Keratinocyte (primary cell): Measurements from ENCODE around the gene DAB1. TPM values are rescaled to one million over a fixed set of nuclear protein-coding genes. Genes with fewer than 3 reads are reported as not detected.

ENCODE experiments used
- DNase-seq: peaks from one replicate; pipeline ENCODE4 v3.0.0-alpha.2; 2011; ENCODE audit warnings: low read depth, missing footprints, low spot score
- FAIRE-seq: peaks from 2 replicates; lab custom pipeline; 2011; peaks lifted over from hg19 to GRCh38; lab: Jason Lieb, UNC
- H2AFZ ChIP-seq: 2 replicates; pipeline ENCODE4 v1.6.0; 2012; ENCODE audit warnings: low read length, control low read depth, inconsistent platforms; ENCODE audit not compliant: control insufficient read depth
- H3K27ac ChIP-seq: 2 replicates; pipeline ENCODE4 v1.5.1; 2011; ENCODE audit warnings: low read length; ENCODE audit not compliant: control insufficient read depth, insufficient read depth
- H3K27me3 ChIP-seq: 3 replicates; pipeline ENCODE4 v1.6.0; 2011; ENCODE audit warnings: low read length; ENCODE audit not compliant: control insufficient read depth, insufficient read depth; ENCODE audit errors: extremely low read depth
- H3K36me3 ChIP-seq, 2 experiments: 2 replicates in 1 of 2; 3 replicates in 1 of 2; pipeline ENCODE4 v1.5.1; 2011; ENCODE audit warnings: low read length in 2 of 2, mild to moderate bottlenecking in 1 of 2; ENCODE audit not compliant: control insufficient read depth in 2 of 2, insufficient read depth in 2 of 2; ENCODE audit errors: extremely low read depth in 1 of 2
- H3K4me1 ChIP-seq: 3 replicates; pipeline ENCODE4 v1.5.1; 2011; ENCODE audit warnings: low read length; ENCODE audit not compliant: control insufficient read depth, insufficient read depth; ENCODE audit errors: extremely low read depth
- H3K4me2 ChIP-seq: 3 replicates; pipeline ENCODE4 v1.6.0; 2011; ENCODE audit warnings: low read depth, low read length; ENCODE audit not compliant: control insufficient read depth, insufficient read depth; ENCODE audit errors: extremely low read depth
- H3K4me3 ChIP-seq, 3 experiments: fragments of 200-600 bp in 1 of 3; sonication (generic) in 1 of 3; 2 replicates in 2 of 3; 3 replicates in 1 of 3; pipeline ENCODE4 v1.5.1; 2011 to 2016; ENCODE audit warnings: low read length in 3 of 3, mild to moderate bottlenecking in 3 of 3, control low read depth in 2 of 3, inconsistent platforms in 1 of 3, low read depth in 1 of 3, mixed read lengths in 1 of 3, mixed run types in 1 of 3, moderate library complexity in 1 of 3; ENCODE audit not compliant: control insufficient read depth in 2 of 3, insufficient read depth in 2 of 3; ENCODE audit errors: extremely low read depth in 1 of 3
- H3K79me2 ChIP-seq: 2 replicates; pipeline ENCODE4 v1.6.0; 2012; ENCODE audit warnings: low read length; ENCODE audit not compliant: control insufficient read depth, insufficient read depth
- H3K9ac ChIP-seq: 3 replicates; pipeline ENCODE4 v1.6.0; 2011; ENCODE audit warnings: low read length; ENCODE audit not compliant: control insufficient read depth, insufficient read depth; ENCODE audit errors: extremely low read depth
- H3K9me1 ChIP-seq: 3 replicates; pipeline ENCODE4 v1.6.0; 2011; ENCODE audit warnings: low read length; ENCODE audit not compliant: control insufficient read depth, insufficient read depth; ENCODE audit errors: extremely low read depth
- H3K9me3 ChIP-seq: 2 replicates; pipeline ENCODE4 v1.5.1; 2012; ENCODE audit warnings: low read depth, low read length; ENCODE audit not compliant: control insufficient read depth
- H4K20me1 ChIP-seq: 3 replicates; pipeline ENCODE4 v1.6.0; 2011; ENCODE audit warnings: low read length; ENCODE audit not compliant: control insufficient read depth, insufficient read depth; ENCODE audit errors: extremely low read depth
- EZH2 ChIP-seq: IDR thresholded peaks from one replicate; pipeline ENCODE4 v1.6.1; 2012; ENCODE audit warnings: inconsistent platforms, mild to moderate bottlenecking, low read length, moderate library complexity
- dilution Hi-C: fragments of 300-500 bp; cut with MboI; formaldehyde crosslinking; loops from one replicate; pipeline ENCODE4 v1.7.0; 2020; ENCODE audit warnings: low sequenced_read_pairs; ENCODE audit not compliant: extremely low pct_ligation_motif_present
- polyA plus RNA-seq, 5 experiments: library from polyadenylated mRNA; depleted of rRNA in 3 of 5; stranded (reverse) in 3 of 5; stranded (forward) in 1 of 5; unstranded in 1 of 5; fragments of >200 nt; gene quantifications; 1 replicate in 1 of 5; 2 replicates in 3 of 5; 3 replicates in 1 of 5; pipeline versions ENCODE4 v1.2.1 to v1.2.3, GENCODE V29; 2011 to 2012; ENCODE audit warnings: missing spikeins in 2 of 5, low read depth in 1 of 5, low replicate concordance in 1 of 5
- TF ChIP-seq, protein P1 (sequence below), 3 experiments: IDR thresholded peaks in 1 of 3; conservative IDR thresholded peaks in 1 of 3; optimal IDR thresholded peaks in 1 of 3; 2 replicates in 2 of 3; 3 replicates in 1 of 3; pipeline versions ENCODE3 to v1.5.1; 2011; ENCODE audit warnings: low read length in 3 of 3, mild to moderate bottlenecking in 3 of 3, moderate library complexity in 2 of 3, control low read depth in 1 of 3, inconsistent platforms in 1 of 3; ENCODE audit not compliant: insufficient read depth in 2 of 3; ENCODE audit errors: extremely low read depth in 1 of 3

DAB1 gene
- polyA plus RNA-seq, 1 donor (not counting 4 experiments of a cell fraction or from before 2014, with no cell fraction given) = 0.01 TPM

GRCh38 chr1:57450981-57451380 is 27.1 kb upstream of the DAB1 start:
- TF ChIP-seq, protein P1, sequence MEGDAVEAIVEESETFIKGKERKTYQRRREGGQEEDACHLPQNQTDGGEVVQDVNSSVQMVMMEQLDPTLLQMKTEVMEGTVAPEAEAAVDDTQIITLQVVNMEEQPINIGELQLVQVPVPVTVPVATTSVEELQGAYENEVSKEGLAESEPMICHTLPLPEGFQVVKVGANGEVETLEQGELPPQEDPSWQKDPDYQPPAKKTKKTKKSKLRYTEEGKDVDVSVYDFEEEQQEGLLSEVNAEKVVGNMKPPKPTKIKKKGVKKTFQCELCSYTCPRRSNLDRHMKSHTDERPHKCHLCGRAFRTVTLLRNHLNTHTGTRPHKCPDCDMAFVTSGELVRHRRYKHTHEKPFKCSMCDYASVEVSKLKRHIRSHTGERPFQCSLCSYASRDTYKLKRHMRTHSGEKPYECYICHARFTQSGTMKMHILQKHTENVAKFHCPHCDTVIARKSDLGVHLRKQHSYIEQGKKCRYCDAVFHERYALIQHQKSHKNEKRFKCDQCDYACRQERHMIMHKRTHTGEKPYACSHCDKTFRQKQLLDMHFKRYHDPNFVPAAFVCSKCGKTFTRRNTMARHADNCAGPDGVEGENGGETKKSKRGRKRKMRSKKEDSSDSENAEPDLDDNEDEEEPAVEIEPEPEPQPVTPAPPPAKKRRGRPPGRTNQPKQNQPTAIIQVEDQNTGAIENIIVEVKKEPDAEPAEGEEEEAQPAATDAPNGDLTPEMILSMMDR (optimal IDR thresholded peaks at IDR 0.05 in 1 of 3, IDR thresholded peaks at IDR 0.05 in 1 of 3, conservative IDR thresholded peaks at IDR 0.05 in 1 of 3; ENCODE audit: extremely low read depth in 1 of 3, insufficient read depth in 2 of 3, low read length in 3 of 3) = no peak
- no peak for TF ChIP-seq EZH2
- H3K79me2 ChIP-seq = no peaks in the 10 kb centered on the region
- FAIRE-seq (no peak), DNase-seq (no peak)
- no peaks in the 10 kb centered on the region for H3K36me3 ChIP-seq
- no peaks in the 10 kb centered on the region for H3K27me3 ChIP-seq
- no peak overlapping the region for H2AFZ ChIP-seq
- H3K9me1 ChIP-seq = no peaks in the 10 kb centered on the region
- no peak overlapping the region for H3K27ac ChIP-seq
- H3K9ac ChIP-seq = no peak overlapping the region
- no peaks in the 10 kb centered on the region for H4K20me1 ChIP-seq
- H3K4me1 ChIP-seq = no peaks in the 10 kb centered on the region
- dilution Hi-C loops = no loop called here
- H3K4me3 ChIP-seq = no peak overlapping the region
- no peak overlapping the region for H3K4me2 ChIP-seq
- no peaks in the 10 kb centered on the region for H3K9me3 ChIP-seq

DNA sequence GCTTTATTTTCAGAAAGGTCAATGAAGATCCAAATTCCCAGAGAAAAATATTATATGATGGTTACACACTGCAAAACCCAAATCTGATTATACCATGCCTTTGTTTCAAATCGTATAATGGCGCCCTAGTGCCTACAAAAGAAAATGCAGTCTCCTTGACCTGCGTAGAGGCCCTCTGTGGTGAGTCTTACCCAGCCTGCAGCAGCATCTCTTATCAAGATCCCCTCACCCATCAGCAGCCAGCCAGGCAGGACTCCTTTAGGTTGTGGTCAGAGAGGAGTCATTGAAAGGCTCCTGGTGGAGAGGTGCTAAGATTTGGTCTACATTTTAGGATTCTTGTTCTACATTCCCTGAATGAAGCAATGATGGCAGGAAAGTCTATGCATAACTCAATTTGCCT is 23.7 kb upstream of the DAB1 start:
- dilution Hi-C loops = no loop called here
- Histone ChIP-seq H3K4me1 (no peaks in the 10 kb centered on the region), H3K9ac (no peak overlapping the region), H3K36me3 (no peaks in the 10 kb centered on the region), H3K79me2 (no peaks in the 10 kb centered on the region), H3K27ac (no peak overlapping the region), H3K27me3 (no peaks in the 10 kb centered on the region), H3K4me2 (no peak overlapping the region), H3K9me3 (no peaks in the 10 kb centered on the region), H3K9me1 (no peaks in the 10 kb centered on the region), H4K20me1 (no peaks in the 10 kb centered on the region), H3K4me3 (no peak overlapping the region), H2AFZ (no peak overlapping the region)
- FAIRE-seq = no peak
- no peak for DNase-seq
- TF ChIP-seq, protein P1 (optimal IDR thresholded peaks at IDR 0.05 in 1 of 3, IDR thresholded peaks at IDR 0.05 in 1 of 3, conservative IDR thresholded peaks at IDR 0.05 in 1 of 3; ENCODE audit: extremely low read depth in 1 of 3, insufficient read depth in 2 of 3, low read length in 3 of 3) = no peak
- TF ChIP-seq EZH2 = no peak
